ENCODE results near the gene MAD1L1. TPM values are rescaled to one million over a fixed set of nuclear protein-coding genes. Genes with fewer than 3 reads are reported as not detected.

MAD1L1 gene
- total and polyA plus RNA-seq, 2 of the 8 experiments (the other 6 are each of a cell fraction or from before 2014, with no cell fraction given) = 40.4 to 44.6 TPM

DNA sequence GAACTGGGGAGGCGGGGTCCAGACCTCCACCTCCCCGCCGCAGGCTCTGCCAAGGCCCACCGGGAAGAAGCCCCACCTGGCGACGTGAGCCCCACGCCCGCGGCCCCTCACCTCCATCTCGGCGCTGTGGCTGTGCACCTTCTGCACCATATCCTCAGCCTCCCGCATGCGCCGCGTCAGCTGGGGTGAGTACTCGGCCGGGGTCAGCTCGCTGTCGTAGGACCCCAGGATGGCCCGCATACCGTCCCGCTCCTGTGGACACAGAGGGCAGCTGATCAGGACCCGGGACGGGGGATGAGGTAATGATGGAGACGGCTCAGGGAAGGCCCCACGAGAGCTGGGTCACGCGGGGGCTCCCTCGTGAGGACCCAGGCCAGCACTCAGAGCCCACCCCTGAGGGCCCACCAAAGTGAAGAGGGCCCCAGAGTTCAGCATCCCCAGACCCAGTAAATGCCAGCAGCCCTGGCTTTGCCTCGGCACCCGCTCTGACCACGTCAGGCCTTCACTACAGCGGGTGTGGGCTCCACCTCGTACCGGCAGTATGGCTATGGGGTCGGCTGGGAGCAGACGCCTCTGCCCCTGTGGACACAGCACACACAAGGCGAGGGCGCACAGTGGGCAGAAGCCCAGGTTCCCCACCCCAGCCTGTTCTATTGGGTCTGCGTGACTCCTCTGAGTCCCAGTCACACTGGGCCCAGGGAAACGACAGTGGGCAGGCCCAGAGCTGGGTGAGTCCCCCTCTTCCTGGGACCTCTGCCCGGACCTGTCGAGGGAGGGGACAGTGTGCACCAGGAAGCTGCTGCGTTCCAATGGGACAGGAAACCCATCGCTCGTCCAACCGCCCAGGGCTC is 218.1 kb downstream of the MAD1L1 start:
- H3K4me2 ChIP-seq (ENCODE audit: insufficient read depth in 1 of 2, low read depth in 2 of 2, low read length in 2 of 2) = no peak overlapping the region
- whole genome bisulfite sequencing, 2 experiments (ENCODE audit: extremely low coverage in 1 of 2, insufficient coverage in 1 of 2, insufficient read length in 1 of 2, insufficient replicate concordance in 2 of 2, low coverage in 1 of 2, low lambda C conversion rate in 2 of 2, missing lambda C conversion rate in 1 of 2) = 94% methylated on average over 38 of the region's 47 CpGs; no CpG with 5 or more reads in 1 of the 2 experiments
- H3K27me3 ChIP-seq (replicated peaks in 1 of 4; ENCODE audit: control insufficient read depth in 3 of 4, extremely low read depth in 1 of 4, insufficient read depth in 3 of 4, low read length in 3 of 4) = no peaks in the 10 kb centered on the region
- H4K5ac ChIP-seq (ENCODE audit: insufficient read length, low read depth, low read length) = no peak overlapping the region
- H3K4ac ChIP-seq (replicated peaks; ENCODE audit: insufficient read length, low read depth, low read length) = no peak overlapping the region
- no peaks in the 10 kb centered on the region for H3K23me2 ChIP-seq (ENCODE audit: low read depth, low read length)
- H3K14ac ChIP-seq (ENCODE audit: insufficient read length) = no peak overlapping the region
- H3K4me3 ChIP-seq (ENCODE audit: extremely low read depth in 1 of 4, insufficient read depth in 2 of 4, low read depth in 3 of 4, low read length in 4 of 4) = no peak overlapping the region
- no peak overlapping the region for H2BK120ac ChIP-seq (replicated peaks; ENCODE audit: low read depth, low read length)
- H2BK5ac ChIP-seq (ENCODE audit: low read depth, low read length) = 0 out of 2 replicates have a peak overlapping the region, but pooled peaks have one; percentile 16
- H4K8ac ChIP-seq (ENCODE audit: extremely low read depth, insufficient read depth, low read length) = no peak overlapping the region
- H3K9ac ChIP-seq (replicated peaks in 1 of 4; ENCODE audit: extremely low read depth in 1 of 4, low read depth in 3 of 4, low read length in 3 of 4) = no peak overlapping the region
- H3K9me3 ChIP-seq (ENCODE audit: insufficient read depth in 2 of 2, low read depth in 1 of 2, low read length in 1 of 2) = no peaks in the 10 kb centered on the region
- CTCF ChIA-PET (ENCODE audit: partially characterized antibody) = interaction anchor here (0.6 to 1.2 kb wide), 3 partner anchors 18 to 180 kb away, joined by 3 to 4 read pairs (median 3); no protein-coding TSS in a partner anchor
- H3K36me3 ChIP-seq (ENCODE audit: control insufficient read depth in 2 of 4, insufficient read depth in 4 of 4, low read length in 3 of 4) = no peaks in the 10 kb centered on the region; a peak in 1 of 8 replicates
- no peaks in the 10 kb centered on the region; a peak in 2 of 7 replicates for H3K4me1 ChIP-seq (replicated peaks in 1 of 4; ENCODE audit: control insufficient read depth in 3 of 4, insufficient read depth in 4 of 4, low read length in 3 of 4)
- POLR2A ChIA-PET (ENCODE audit: partially characterized antibody) = no interaction called here
- H3K27ac ChIP-seq (ENCODE audit: low read depth, low read length) = no peak overlapping the region
- FAIRE-seq (no peak), DNase-seq (ENCODE audit: low read depth in 1 of 2, low spot score in 2 of 2) (no peak)
- no peaks in the 10 kb centered on the region for H3K79me2 ChIP-seq (ENCODE audit: control insufficient read depth in 1 of 2, insufficient read depth in 2 of 2, low read length in 2 of 2)
- H3K23ac ChIP-seq (ENCODE audit: insufficient read length) = no peak overlapping the region
- H3K79me1 ChIP-seq (ENCODE audit: low read depth, low read length) = peaks cover 4% of the 10 kb centered on the region; the same call in 1 of the 2 replicates
- no peak overlapping the region for H3K56ac ChIP-seq (replicated peaks; ENCODE audit: insufficient read length, low read depth, low read length)
- no peak overlapping the region for H2BK15ac ChIP-seq (ENCODE audit: low read length)
- no peak overlapping the region for H2BK20ac ChIP-seq (ENCODE audit: low read length)
- no peak overlapping the region for H2AK5ac ChIP-seq (ENCODE audit: low read depth, low read length)
- peaks cover 0 to 3% of the 10 kb centered on the region in 2 experiments for H4K20me1 ChIP-seq (replicated peaks in 1 of 2; ENCODE audit: control insufficient read depth in 1 of 2, insufficient read depth in 2 of 2, low read length in 2 of 2)
- no peak overlapping the region for H3K18ac ChIP-seq (ENCODE audit: extremely low read depth, low read length)
- H2AFZ ChIP-seq (ENCODE audit: low read length) = no peak overlapping the region
- H2BK12ac ChIP-seq (ENCODE audit: low read depth, low read length) = no peak overlapping the region
- TF ChIP-seq, protein P1, sequence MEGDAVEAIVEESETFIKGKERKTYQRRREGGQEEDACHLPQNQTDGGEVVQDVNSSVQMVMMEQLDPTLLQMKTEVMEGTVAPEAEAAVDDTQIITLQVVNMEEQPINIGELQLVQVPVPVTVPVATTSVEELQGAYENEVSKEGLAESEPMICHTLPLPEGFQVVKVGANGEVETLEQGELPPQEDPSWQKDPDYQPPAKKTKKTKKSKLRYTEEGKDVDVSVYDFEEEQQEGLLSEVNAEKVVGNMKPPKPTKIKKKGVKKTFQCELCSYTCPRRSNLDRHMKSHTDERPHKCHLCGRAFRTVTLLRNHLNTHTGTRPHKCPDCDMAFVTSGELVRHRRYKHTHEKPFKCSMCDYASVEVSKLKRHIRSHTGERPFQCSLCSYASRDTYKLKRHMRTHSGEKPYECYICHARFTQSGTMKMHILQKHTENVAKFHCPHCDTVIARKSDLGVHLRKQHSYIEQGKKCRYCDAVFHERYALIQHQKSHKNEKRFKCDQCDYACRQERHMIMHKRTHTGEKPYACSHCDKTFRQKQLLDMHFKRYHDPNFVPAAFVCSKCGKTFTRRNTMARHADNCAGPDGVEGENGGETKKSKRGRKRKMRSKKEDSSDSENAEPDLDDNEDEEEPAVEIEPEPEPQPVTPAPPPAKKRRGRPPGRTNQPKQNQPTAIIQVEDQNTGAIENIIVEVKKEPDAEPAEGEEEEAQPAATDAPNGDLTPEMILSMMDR (IDR thresholded peaks at IDR 0.05; ENCODE audit: control extremely low read depth in 1 of 3, insufficient read depth in 1 of 3, low read depth in 1 of 3, low read length in 3 of 3) = no peak
- TF ChIP-seq FOSL1 (IDR thresholded peaks at IDR 0.05; ENCODE audit: insufficient read depth, low read depth, low read length) (no peak), EZH2 (IDR thresholded peaks at IDR 0.05; ENCODE audit: low read depth, low read length, severe bottlenecking) (no peak), SUZ12 (IDR thresholded peaks at IDR 0.05; ENCODE audit: low read length) (no peak), PHF8 (conservative IDR thresholded peaks at IDR 0.05; ENCODE audit: low read depth, low read length) (no peak)
- no peak overlapping the region for H4K91ac ChIP-seq (replicated peaks; ENCODE audit: insufficient read length, low read length)
